Testis (tissue), 2 donors: ENCODE results near the gene GRIN2B.

Experiments
- CTCF ChIP-seq, 3 experiments: fragments of 450-650 bp in 2 of 3; fragments of 200-600 bp in 1 of 3; sonication (generic) in 1 of 3; IDR thresholded peaks; one replicate each; pipeline ENCODE4 v1.5.1; 2016 to 2019; ENCODE audit warnings: antibody characterized with exemption in 3 of 3, mild to moderate bottlenecking in 2 of 3, moderate library complexity in 1 of 3
- POLR2A ChIP-seq: fragments of 450-650 bp; IDR thresholded peaks from one replicate; pipeline ENCODE4 v1.6.1; 2017; ENCODE audit warnings: antibody characterized with exemption, mild to moderate bottlenecking, moderate library complexity

- TF ChIP-seq CTCF (IDR thresholded peaks at IDR 0.05) (no peak), POLR2A (no peak)
Observed at GRCh38 chr12:13980538-13981295, 685 bp downstream of the GRIN2B start.
